ENCODE results near the gene ABHD4. TPM values are rescaled to one million over a fixed set of nuclear protein-coding genes. Genes with fewer than 3 reads are reported as not detected.

ABHD4 gene
- total RNA-seq, 1 donor from 2014 or later: 31.9 TPM

GRCh38 chr14:22656945-22657731 lies 59.0 kb downstream of the ABHD4 start:
- TF ChIP-seq POLR2AphosphoS5 (IDR thresholded peaks at IDR 0.05; ENCODE audit: insufficient read depth in 1 of 2, low read depth in 1 of 2) (no peak), POLR2A (IDR thresholded peaks at IDR 0.05) (no peak), CTCF (IDR thresholded peaks at IDR 0.05) (no peak)
- Histone ChIP-seq H3K36me3 (no peaks in the 10 kb centered on the region), H3K4me1 (no peaks in the 10 kb centered on the region), H3K27ac (no peak overlapping the region), H3K27me3 (no peaks in the 10 kb centered on the region), H3K4me3 (no peak overlapping the region), H3K9me3 (no peaks in the 10 kb centered on the region)
- intact Hi-C loops (cut with DNase I): loop anchor here (5.0 to 10.0 kb wide), 2 partner anchors 82 to 270 kb away; no protein-coding TSS in a partner anchor
- peak in 1 of 2 donors; percentile 52 for DNase-seq (ENCODE audit: extremely low spot score in 2 of 2)

GRCh38 chr14:22657861-22658260 lies 59.8 kb downstream of the ABHD4 start:
- Histone ChIP-seq H3K27me3 (no peaks in the 10 kb centered on the region), H3K9me3 (no peaks in the 10 kb centered on the region), H3K36me3 (no peaks in the 10 kb centered on the region), H3K4me1 (no peaks in the 10 kb centered on the region), H3K27ac (no peak overlapping the region), H3K4me3 (no peak overlapping the region)
- intact Hi-C loops (cut with DNase I): loop anchor here (5.0 to 10.0 kb wide), 2 partner anchors 83 to 271 kb away; no protein-coding TSS in a partner anchor
- DNase-seq (ENCODE audit: extremely low spot score in 2 of 2): peak in 1 of 2 donors; percentile 13
- TF ChIP-seq POLR2AphosphoS5 (IDR thresholded peaks at IDR 0.05; ENCODE audit: insufficient read depth in 1 of 2, low read depth in 1 of 2): no peak
- TF ChIP-seq CTCF (IDR thresholded peaks at IDR 0.05): no peak
- no peak for TF ChIP-seq POLR2A (IDR thresholded peaks at IDR 0.05)

GRCh38 chr14:22658946-22659345 lies 60.8 kb downstream of the ABHD4 start:
- no peak overlapping the region for H3K27ac ChIP-seq
- intact Hi-C loops (cut with DNase I): loop anchor here (5.0 to 10.0 kb wide), 2 partner anchors 84 to 272 kb away; no protein-coding TSS in a partner anchor
- no peaks in the 10 kb centered on the region for H3K36me3 ChIP-seq
- TF ChIP-seq CTCF (IDR thresholded peaks at IDR 0.05): no peak
- TF ChIP-seq POLR2AphosphoS5 (IDR thresholded peaks at IDR 0.05; ENCODE audit: insufficient read depth in 1 of 2, low read depth in 1 of 2): no peak
- no peak for TF ChIP-seq POLR2A (IDR thresholded peaks at IDR 0.05)
- H3K9me3 ChIP-seq: no peaks in the 10 kb centered on the region
- H3K27me3 ChIP-seq: no peaks in the 10 kb centered on the region
- no peak for DNase-seq (ENCODE audit: extremely low spot score in 2 of 2)
- H3K4me3 ChIP-seq: no peak overlapping the region
- no peaks in the 10 kb centered on the region for H3K4me1 ChIP-seq

- no peaks in the 10 kb centered on the region for H3K36me3 ChIP-seq
- DNase-seq (ENCODE audit: extremely low spot score in 2 of 2): no peak
- H3K4me1 ChIP-seq: no peaks in the 10 kb centered on the region
- intact Hi-C loops (cut with DNase I): no loop called here
- H3K27me3 ChIP-seq: no peaks in the 10 kb centered on the region
- TF ChIP-seq POLR2AphosphoS5 (IDR thresholded peaks at IDR 0.05; ENCODE audit: insufficient read depth in 1 of 2, low read depth in 1 of 2): no peak
- no peak for TF ChIP-seq POLR2A (IDR thresholded peaks at IDR 0.05)
- no peak for TF ChIP-seq CTCF (IDR thresholded peaks at IDR 0.05)
- H3K4me3 ChIP-seq: no peak overlapping the region
- H3K27ac ChIP-seq: no peak overlapping the region
- no peaks in the 10 kb centered on the region for H3K9me3 ChIP-seq
These were observed 62.6 kb downstream of the ABHD4 start for GRCh38 chr14:22660654-22661053.

Other genes with a start within 250 kb of the ABHD4 start
- 145 TPM for gene DAD1, start 9.1 kb upstream of the ABHD4 start, total RNA-seq
- gene OR6J1, start 46.1 kb downstream of the ABHD4 start, total RNA-seq: not detected
- gene OXA1L, start 168.4 kb downstream of the ABHD4 start, total RNA-seq: 90.8 TPM
- 7.4 TPM for gene SLC7A7, start 217.1 kb downstream of the ABHD4 start, total RNA-seq
- gene MRPL52, start 231.6 kb downstream of the ABHD4 start, total RNA-seq: 68.0 TPM
- 187 TPM for gene MMP14, start 238.3 kb downstream of the ABHD4 start, total RNA-seq

Data from vagina (tissue), 2 donors.